Spleen (tissue), 7 donors: Measurements from ENCODE around the gene STK10.

Experiments
- POLR2A ChIP-seq, 3 donors: fragments of 450-650 bp; IDR thresholded peaks; one replicate each; pipeline ENCODE4 v1.5.1; 2017; ENCODE audit warnings: antibody characterized with exemption in 3 of 3, mild to moderate bottlenecking in 1 of 3
- POLR2AphosphoS5 ChIP-seq, 3 donors: sonication (generic); formaldehyde crosslinking; IDR thresholded peaks; one replicate each; pipeline ENCODE4 v1.5.1; 2017; ENCODE audit warnings: antibody characterized with exemption in 3 of 3
- TF ChIP-seq, protein P1 (sequence below), 11 experiments: fragments of 200-600 bp in 7 of 11; fragments of 450-650 bp in 4 of 11; sonication (generic) in 4 of 11; IDR thresholded peaks in 8 of 11; conservative IDR thresholded peaks in 3 of 11; 1 replicate in 7 of 11; 2 replicates in 4 of 11; pipeline versions ENCODE4 v1.4.0 to v1.8.0; 2016 to 2021; ENCODE audit warnings: antibody characterized with exemption in 11 of 11, inconsistent platforms in 4 of 11, mild to moderate bottlenecking in 1 of 11
- donor health status: DM: no; HTN: no; CAD: no; lungs with moderate emphysema.
- donor health status: DM: no; HTN: no; CAD: no.
- donor health status: DM: no; HTN: no; CAD: no.

DNA sequence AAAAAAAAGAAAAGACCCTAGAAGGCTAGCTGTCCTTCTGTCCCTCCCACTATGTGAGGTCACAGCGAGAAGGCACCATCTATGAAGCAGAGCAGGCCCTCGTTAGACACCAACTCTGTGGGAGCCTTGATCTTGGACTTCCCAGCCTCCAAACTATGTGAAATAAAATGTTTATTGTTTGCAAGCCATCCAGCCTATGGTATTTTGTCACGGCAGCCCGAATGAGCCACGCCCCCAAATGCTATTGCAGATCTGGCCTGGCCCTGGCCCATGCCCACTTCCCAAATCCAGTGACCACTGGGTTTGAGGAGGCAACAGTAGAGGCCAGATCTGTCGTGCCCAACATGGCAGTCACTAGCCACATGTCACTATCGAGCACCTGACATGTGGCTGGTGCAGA is 10.8 kb downstream of the STK10 start:
- TF ChIP-seq POLR2A (IDR thresholded peaks at IDR 0.05) (no peak), POLR2AphosphoS5 (IDR thresholded peaks at IDR 0.05) (peak in 2 of 3 donors; percentile 18 to 55)
- TF ChIP-seq, protein P1, sequence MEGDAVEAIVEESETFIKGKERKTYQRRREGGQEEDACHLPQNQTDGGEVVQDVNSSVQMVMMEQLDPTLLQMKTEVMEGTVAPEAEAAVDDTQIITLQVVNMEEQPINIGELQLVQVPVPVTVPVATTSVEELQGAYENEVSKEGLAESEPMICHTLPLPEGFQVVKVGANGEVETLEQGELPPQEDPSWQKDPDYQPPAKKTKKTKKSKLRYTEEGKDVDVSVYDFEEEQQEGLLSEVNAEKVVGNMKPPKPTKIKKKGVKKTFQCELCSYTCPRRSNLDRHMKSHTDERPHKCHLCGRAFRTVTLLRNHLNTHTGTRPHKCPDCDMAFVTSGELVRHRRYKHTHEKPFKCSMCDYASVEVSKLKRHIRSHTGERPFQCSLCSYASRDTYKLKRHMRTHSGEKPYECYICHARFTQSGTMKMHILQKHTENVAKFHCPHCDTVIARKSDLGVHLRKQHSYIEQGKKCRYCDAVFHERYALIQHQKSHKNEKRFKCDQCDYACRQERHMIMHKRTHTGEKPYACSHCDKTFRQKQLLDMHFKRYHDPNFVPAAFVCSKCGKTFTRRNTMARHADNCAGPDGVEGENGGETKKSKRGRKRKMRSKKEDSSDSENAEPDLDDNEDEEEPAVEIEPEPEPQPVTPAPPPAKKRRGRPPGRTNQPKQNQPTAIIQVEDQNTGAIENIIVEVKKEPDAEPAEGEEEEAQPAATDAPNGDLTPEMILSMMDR (IDR thresholded peaks at IDR 0.05 in 8 of 11, conservative IDR thresholded peaks at IDR 0.05 in 3 of 11): no peak
